ENCODE data around the gene IGSF21. TPM values are rescaled to one million over a fixed set of nuclear protein-coding genes. Genes with fewer than 3 reads are reported as not detected.

The IGSF21 gene
- total and polyA plus RNA-seq, 2 of the 4 experiments (the other 2 are of a cell fraction), result not detected

- Histone ChIP-seq H3K27me3 (ENCODE audit: control insufficient read depth, insufficient read depth, low read length) (no peaks in the 10 kb centered on the region), H3K4me1 (ENCODE audit: control insufficient read depth, insufficient read depth, low read length) (no peaks in the 10 kb centered on the region), H2AK5ac (ENCODE audit: low read depth, low read length) (no peak overlapping the region), H3K9me1 (ENCODE audit: insufficient read depth, low read length) (no peaks in the 10 kb centered on the region), H3K9ac (ENCODE audit: low read depth, low read length) (no peak overlapping the region), H3K27ac (ENCODE audit: insufficient read depth, low read length) (no peak overlapping the region), H2BK5ac (ENCODE audit: low read depth, low read length, poor library complexity, severe bottlenecking) (no peak overlapping the region), H3K4me3 (ENCODE audit: insufficient read depth, low read depth, low read length) (no peak overlapping the region), H4K8ac (ENCODE audit: low read depth in 2 of 2, low read length in 2 of 2) (no peak overlapping the region), H3K23ac (ENCODE audit: low read depth, low read length) (no peak overlapping the region), H2BK120ac (ENCODE audit: low read depth, low read length) (no peak overlapping the region), H3K18ac (ENCODE audit: low read depth, low read length) (no peak overlapping the region), H2AFZ (replicated peaks; ENCODE audit: low read length, poor library complexity) (no peak overlapping the region), H3K36me3 (ENCODE audit: control insufficient read depth, insufficient read depth, low read length) (no peaks in the 10 kb centered on the region), H2BK15ac (ENCODE audit: low read depth, low read length) (no peak overlapping the region), H4K5ac (ENCODE audit: low read depth, low read length) (no peak overlapping the region), H4K91ac (ENCODE audit: insufficient read depth, low read depth, low read length) (no peak overlapping the region), H3K4me2 (ENCODE audit: low read depth, low read length) (no peak overlapping the region), H3K9me3 (ENCODE audit: control insufficient read depth, insufficient read depth, low read length) (no peaks in the 10 kb centered on the region), H3K4ac (ENCODE audit: low read depth, low read length) (no peak overlapping the region), H2AK9ac (replicated peaks; ENCODE audit: low read depth, low read length, poor library complexity) (no peak overlapping the region), H3K79me1 (ENCODE audit: low read depth in 1 of 2, low read length in 2 of 2) (no peaks in the 10 kb centered on the region), H3K56ac (ENCODE audit: extremely low read depth, insufficient read depth, low read length) (no peak overlapping the region), H3K14ac (replicated peaks; ENCODE audit: low read depth, low read length) (no peak overlapping the region), H2BK20ac (ENCODE audit: low read depth, low read length) (no peak overlapping the region), H4K20me1 (ENCODE audit: insufficient read depth, low read length) (no peaks in the 10 kb centered on the region)
- dilution Hi-C loops (cut with HindIII; ENCODE audit: low sequenced_read_pairs, unreplicated experiment) (no loop called here), intact Hi-C loops (cut with micrococcal nuclease) (no loop called here), in situ Hi-C loops (cut with MboI; ENCODE audit: low sequenced_read_pairs) (no loop called here)
- TF ChIP-seq BHLHE40 (IDR thresholded peaks at IDR 0.05; ENCODE audit: low read depth, low read length) (no peak), MAZ (IDR thresholded peaks at IDR 0.05; ENCODE audit: borderline replicate concordance, low read depth, low read length) (no peak), CTCF (conservative IDR thresholded peaks at IDR 0.05; ENCODE audit: low read depth, low read length) (no peak), MXI1 (IDR thresholded peaks at IDR 0.05; ENCODE audit: borderline replicate concordance, low read depth, low read length) (no peak), MAFK (IDR thresholded peaks at IDR 0.05; ENCODE audit: low read depth, low read length) (no peak), FOS (IDR thresholded peaks at IDR 0.05; ENCODE audit: low read depth, low read length) (no peak), USF2 (IDR thresholded peaks at IDR 0.05; ENCODE audit: low read depth, low read length) (no peak), RCOR1 (IDR thresholded peaks at IDR 0.05; ENCODE audit: insufficient replicate concordance, low read length) (no peak), RAD21 (IDR thresholded peaks at IDR 0.05; ENCODE audit: low read length) (no peak), RFX5 (IDR thresholded peaks at IDR 0.05; ENCODE audit: low read depth, low read length) (no peak), CHD1 (IDR thresholded peaks at IDR 0.05; ENCODE audit: low read depth, low read length) (no peak), NFE2L2 (IDR thresholded peaks at IDR 0.05; ENCODE audit: low read depth, low read length) (no peak), CEBPB (IDR thresholded peaks at IDR 0.05; ENCODE audit: low read depth, low read length) (no peak), ELK1 (IDR thresholded peaks at IDR 0.05; ENCODE audit: borderline replicate concordance, low read depth, low read length) (no peak), POLR2A (IDR thresholded peaks at IDR 0.05; ENCODE audit: low read depth, low read length) (no peak), SMC3 (IDR thresholded peaks at IDR 0.05; ENCODE audit: low read depth, low read length) (no peak)
- no peak for DNase-seq
- BruUV-seq (replicated peaks), result no TSS peak
- CTCF ChIA-PET, result no interaction called here
- no CpG with 5 or more reads among the region's 3 CpGs for WGBS, 2 experiments (ENCODE audit: extremely low coverage in 2 of 2, insufficient read length in 1 of 2)
- POLR2A ChIA-PET (ENCODE audit: unreplicated experiment), result no interaction called here
- no peak for ATAC-seq (ENCODE audit: low read depth)
Measured at GRCh38 chr1:18197299-18197698, 89.7 kb downstream of the IGSF21 start.

Measured in IMR-90 (cell line).